Measurements from ENCODE around the gene GALNT15. TPM values are rescaled to one million over a fixed set of nuclear protein-coding genes. Genes with fewer than 3 reads are reported as not detected.

GALNT15 gene
- total and polyA plus RNA-seq, 2 of the 4 experiments (the other 2 are of a cell fraction) = 12.8 to 19.7 TPM

- Histone ChIP-seq H2BK5ac (ENCODE audit: low read depth, low read length, poor library complexity, severe bottlenecking) (no peak overlapping the region), H2AK5ac (ENCODE audit: low read depth, low read length) (no peak overlapping the region), H3K9me3 (ENCODE audit: control insufficient read depth, insufficient read depth, low read length) (no peaks in the 10 kb centered on the region), H3K36me3 (ENCODE audit: control insufficient read depth, insufficient read depth, low read length) (peaks cover 41% of the 10 kb centered on the region), H4K91ac (ENCODE audit: insufficient read depth, low read depth, low read length) (no peak overlapping the region), H4K20me1 (ENCODE audit: insufficient read depth, low read length) (no peaks in the 10 kb centered on the region), H3K9me1 (ENCODE audit: insufficient read depth, low read length) (no peaks in the 10 kb centered on the region), H3K27me3 (ENCODE audit: control insufficient read depth, insufficient read depth, low read length) (no peaks in the 10 kb centered on the region), H2AK9ac (replicated peaks; ENCODE audit: low read depth, low read length, poor library complexity) (no peak overlapping the region), H2BK20ac (ENCODE audit: low read depth, low read length) (no peak overlapping the region), H3K4me3 (ENCODE audit: insufficient read depth, low read depth, low read length) (no peak overlapping the region), H4K8ac (ENCODE audit: low read depth in 2 of 2, low read length in 2 of 2) (no peak overlapping the region), H2BK120ac (ENCODE audit: low read depth, low read length) (no peak overlapping the region), H2BK15ac (ENCODE audit: low read depth, low read length) (no peak overlapping the region), H3K79me1 (ENCODE audit: low read depth in 1 of 2, low read length in 2 of 2) (no peaks in the 10 kb centered on the region), H3K9ac (ENCODE audit: low read depth, low read length) (no peak overlapping the region), H3K14ac (replicated peaks; ENCODE audit: low read depth, low read length) (no peak overlapping the region), H3K23ac (ENCODE audit: low read depth, low read length) (no peak overlapping the region), H3K4ac (ENCODE audit: low read depth, low read length) (no peak overlapping the region), H2AFZ (replicated peaks; ENCODE audit: low read length, poor library complexity) (no peak overlapping the region), H3K4me2 (ENCODE audit: low read depth, low read length) (no peak overlapping the region), H3K18ac (ENCODE audit: low read depth, low read length) (no peak overlapping the region), H3K27ac (ENCODE audit: insufficient read depth, low read length) (no peak overlapping the region), H3K56ac (ENCODE audit: extremely low read depth, insufficient read depth, low read length) (no peak overlapping the region), H3K4me1 (ENCODE audit: control insufficient read depth, insufficient read depth, low read length) (0 out of 2 replicates have a peak, but pooled peaks cover 2% of the 10 kb centered on the region), H4K5ac (ENCODE audit: low read depth, low read length) (no peak overlapping the region)
- WGBS, 2 experiments (ENCODE audit: extremely low coverage in 2 of 2, insufficient read length in 1 of 2) = no CpG with 5 or more reads among the region's 4 CpGs
- no peak for ATAC-seq (ENCODE audit: low read depth)
- in situ Hi-C loops (cut with MboI; ENCODE audit: low sequenced_read_pairs) (no loop called here), dilution Hi-C loops (cut with HindIII; ENCODE audit: low sequenced_read_pairs, unreplicated experiment) (no loop called here), intact Hi-C loops (cut with micrococcal nuclease) (no loop called here)
- POLR2A ChIA-PET (ENCODE audit: unreplicated experiment) = no interaction called here
- DNase-seq = no peak
- BruUV-seq (replicated peaks) = no TSS peak
- CTCF ChIA-PET = no interaction called here
- no peak for TF ChIP-seq CEBPB (IDR thresholded peaks at IDR 0.05; ENCODE audit: low read depth, low read length)
- no peak for TF ChIP-seq FOS (IDR thresholded peaks at IDR 0.05; ENCODE audit: low read depth, low read length)
- no peak for TF ChIP-seq BHLHE40 (IDR thresholded peaks at IDR 0.05; ENCODE audit: low read depth, low read length)
- TF ChIP-seq SMC3 (IDR thresholded peaks at IDR 0.05; ENCODE audit: low read depth, low read length) = no peak
- no peak for TF ChIP-seq RAD21 (IDR thresholded peaks at IDR 0.05; ENCODE audit: low read length)
These were observed 39.9 kb downstream of the GALNT15 start for GRCh38 chr3:16214366-16214765.
